ENCODE measurements around the gene OR8U1. TPM values are rescaled to one million over a fixed set of nuclear protein-coding genes. Genes with fewer than 3 reads are reported as not detected.
"Not testable (repeated sequence)": the region's sequence is repeated elsewhere in the genome, so short reads cannot be mapped to it uniquely, and the experiment has no call there.

The OR8U1 gene
- not detected for total RNA-seq
- not detected for polyA plus RNA-seq
- total RNA-seq: 0 reads per million in 6 experiments

DNA sequence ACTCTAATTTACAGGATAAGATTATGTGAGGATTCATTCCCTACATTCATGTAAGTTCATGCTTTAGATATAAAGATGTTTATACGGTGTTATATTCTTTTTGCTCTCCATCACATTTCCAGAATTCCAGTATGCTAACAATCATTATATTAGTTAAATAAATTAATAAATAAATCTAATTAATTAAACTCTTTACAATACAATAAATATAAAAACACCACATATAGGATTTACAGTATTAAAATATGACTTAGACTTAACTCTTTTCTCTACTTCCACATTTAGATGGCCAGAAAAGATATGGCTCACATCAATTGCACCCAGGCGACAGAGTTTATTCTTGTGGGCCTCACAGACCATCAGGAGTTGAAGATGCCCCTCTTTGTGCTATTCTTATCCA is at the start of gene OR8U1:
OR8U1 (plus strand) TSS at position 301 of the 400 bp plus-strand sequence; CDS start at position 301, 0 bp downstream.
- DNase-seq (no peak), ATAC-seq (no peak)
- H3K27ac Mint-ChIP-seq: no peak within 1 kb of the TSS
- H3K9me3 Mint-ChIP-seq: peaks cover 4 to 30% (median 13%) of the 10 kb centered on the region in 9 donors
- H3K36me3 Mint-ChIP-seq: no peaks in the 10 kb centered on the region
- H3K4me1 Mint-ChIP-seq: no peaks in the 10 kb centered on the region
- H3K27me3 Mint-ChIP-seq: no peaks in the 10 kb centered on the region
- no peak within 1 kb of the TSS for H3K4me3 Mint-ChIP-seq
- POLR2A ChIA-PET: no interaction called here

DNA sequence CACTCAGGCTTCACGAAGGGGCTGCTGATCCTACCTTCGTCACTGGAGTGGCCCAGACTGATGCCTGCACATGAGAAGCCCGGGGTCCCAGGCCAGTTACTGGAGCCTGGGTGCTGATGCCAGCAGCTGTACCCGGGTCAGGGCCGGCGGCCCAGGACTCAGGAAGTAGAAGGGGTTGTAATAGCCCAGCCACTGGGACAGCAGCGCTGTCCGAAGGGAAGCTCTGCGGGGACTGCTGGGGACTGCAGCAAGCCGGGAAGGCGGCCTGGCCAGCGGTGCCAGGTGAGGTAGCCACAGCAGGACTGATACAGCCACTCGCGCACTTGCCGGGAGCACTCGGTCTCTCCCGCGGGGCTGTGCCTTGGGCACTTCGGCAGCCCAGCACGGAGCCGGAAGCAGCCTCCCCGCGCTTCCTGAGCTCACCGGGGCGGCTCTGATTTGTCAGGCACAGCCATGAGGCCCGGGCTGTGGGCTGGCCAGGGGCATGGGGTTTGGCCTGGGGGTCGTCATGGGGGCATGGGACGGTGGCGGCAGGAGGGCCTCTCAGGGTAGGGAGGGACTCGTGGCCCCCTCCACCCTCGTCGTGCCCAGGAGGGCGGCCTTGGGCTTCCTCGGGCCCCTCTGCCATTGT is 43.4 kb upstream of the OR8U1 start:
- POLR2A ChIA-PET: no interaction called here
- Mint-ChIP-seq H3K9me3 (peaks cover 0 to 18% (median 8%) of the 10 kb centered on the region in 9 donors), H3K4me1 (no peaks in the 10 kb centered on the region), H3K27ac (no peak overlapping the region), H3K27me3 (no peaks in the 10 kb centered on the region), H3K36me3 (peaks cover 0 to 5% (median 0%) of the 10 kb centered on the region in 3 donors), H3K4me3 (no peak overlapping the region)
- DNase-seq (no peak), ATAC-seq (no peak)

DNA sequence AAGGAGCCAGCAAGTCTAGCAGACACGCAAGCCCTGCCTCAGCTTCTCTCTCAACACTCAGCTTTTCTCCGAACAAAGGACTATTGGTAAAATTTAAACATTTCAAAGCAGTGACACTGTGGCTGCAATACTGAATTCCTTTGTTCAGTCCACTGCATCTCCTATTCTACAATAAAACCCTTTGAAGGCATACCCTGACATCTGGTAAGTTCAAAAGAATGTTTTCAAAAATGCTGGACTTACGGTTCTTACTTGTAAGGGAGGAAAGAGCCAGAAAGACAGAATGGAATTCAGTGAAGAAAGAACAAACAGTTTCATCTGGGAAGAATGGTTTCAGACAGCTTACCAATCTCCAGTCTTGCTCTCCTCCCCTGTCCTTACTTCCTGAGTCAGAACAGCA is 42.3 kb upstream of the OR8U1 start:
- no peak overlapping the region for H3K4me3 Mint-ChIP-seq
- H3K9me3 Mint-ChIP-seq: peaks cover 0 to 17% (median 9%) of the 10 kb centered on the region in 9 donors
- no peaks in the 10 kb centered on the region for H3K4me1 Mint-ChIP-seq
- peaks cover 0 to 5% (median 0%) of the 10 kb centered on the region in 3 donors for H3K36me3 Mint-ChIP-seq
- H3K27ac Mint-ChIP-seq: no peak overlapping the region
- ATAC-seq (no peak), DNase-seq (no peak)
- POLR2A ChIA-PET: no interaction called here
- H3K27me3 Mint-ChIP-seq: no peaks in the 10 kb centered on the region

- no peaks in the 10 kb centered on the region for H3K4me1 Mint-ChIP-seq
- POLR2A ChIA-PET: no interaction called here
- no peak overlapping the region for H3K4me3 Mint-ChIP-seq
- H3K36me3 Mint-ChIP-seq: no peaks in the 10 kb centered on the region
- H3K9me3 Mint-ChIP-seq: peaks cover 7 to 54% (median 25%) of the 10 kb centered on the region in 9 donors
- ATAC-seq (no peak), DNase-seq (no peak)
- no peaks in the 10 kb centered on the region for H3K27me3 Mint-ChIP-seq
- no peak overlapping the region for H3K27ac Mint-ChIP-seq
Measured at GRCh38 chr11:56340289-56340688, 35.1 kb upstream of the OR8U1 start.

DNA sequence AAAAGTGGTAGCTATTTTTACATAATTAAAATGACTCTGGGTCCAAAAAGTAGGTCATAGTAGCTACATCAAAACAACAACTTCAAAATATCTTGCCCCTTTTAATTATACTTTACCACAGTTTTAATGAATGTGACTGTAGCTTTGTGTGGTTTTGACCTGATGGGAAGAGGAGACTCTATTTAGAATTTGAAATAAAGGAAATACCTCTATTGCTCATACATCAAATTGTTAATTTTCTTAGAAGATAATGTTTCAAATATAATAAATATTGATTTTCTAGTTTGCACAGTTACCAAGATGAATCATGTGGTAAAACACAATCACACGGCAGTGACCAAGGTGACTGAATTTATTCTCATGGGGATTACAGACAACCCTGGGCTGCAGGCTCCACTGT is 29.7 kb upstream of the OR8U1 start, which contains the start of gene OR8K1:
OR8K1 (plus strand) TSS at position 301 of the 400 bp plus-strand sequence; CDS start at position 301, 0 bp downstream.
- H3K4me3 Mint-ChIP-seq: no peak within 1 kb of the TSS
- H3K4me1 Mint-ChIP-seq: no peaks in the 10 kb centered on the region
- POLR2A ChIA-PET: no interaction called here
- no peaks in the 10 kb centered on the region for H3K27me3 Mint-ChIP-seq
- H3K27ac Mint-ChIP-seq: no peak within 1 kb of the TSS
- ATAC-seq: no peak
- no peak for DNase-seq
- no peaks in the 10 kb centered on the region for H3K36me3 Mint-ChIP-seq
- peaks cover 4 to 54% (median 17%) of the 10 kb centered on the region in 9 donors for H3K9me3 Mint-ChIP-seq

GRCh38 chr11:56353991-56354390 is 21.4 kb upstream of the OR8U1 start, which contains the start of gene OR8J1:
TSS of gene OR8J1 (plus strand) at chr11:56354291. CDS start at chr11:56360247, 5,956 bp downstream.
- no peak within 1 kb of the TSS for H3K27ac Mint-ChIP-seq
- H3K36me3 Mint-ChIP-seq: peaks cover 0 to 7% (median 0%) of the 10 kb centered on the region in 3 donors
- POLR2A ChIA-PET: no interaction called here
- no peak for DNase-seq
- no peak for ATAC-seq
- no peak within 1 kb of the TSS for H3K4me3 Mint-ChIP-seq
- H3K27me3 Mint-ChIP-seq: no peaks in the 10 kb centered on the region
- H3K9me3 Mint-ChIP-seq: peaks cover 0 to 10% (median 2%) of the 10 kb centered on the region in 9 donors
- H3K4me1 Mint-ChIP-seq: no peaks in the 10 kb centered on the region

DNA sequence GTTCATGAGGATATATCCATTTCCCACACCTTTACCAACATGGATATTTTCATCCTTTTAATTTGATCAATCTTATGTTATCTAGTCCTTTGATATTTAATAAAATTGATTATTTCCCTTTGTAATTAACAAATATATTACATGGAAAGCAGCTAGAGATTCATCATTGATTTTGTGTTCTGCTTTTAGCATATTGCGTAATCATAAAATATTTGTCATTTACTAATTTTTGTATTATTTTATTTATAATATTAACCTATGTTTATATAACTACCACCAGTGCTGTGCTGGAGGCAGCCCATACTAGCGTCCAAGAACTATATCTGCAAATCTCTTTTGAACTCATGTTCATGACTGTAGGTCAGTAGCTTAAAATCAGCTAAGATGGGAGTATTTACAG is 4.7 kb downstream of the OR8U1 start:
- POLR2A ChIA-PET: no interaction called here
- DNase-seq (no peak), ATAC-seq (no peak)
- H3K36me3 Mint-ChIP-seq: no peaks in the 10 kb centered on the region
- H3K4me3 Mint-ChIP-seq: no peak overlapping the region
- no peaks in the 10 kb centered on the region for H3K4me1 Mint-ChIP-seq
- H3K27ac Mint-ChIP-seq: no peak overlapping the region
- no peaks in the 10 kb centered on the region for H3K27me3 Mint-ChIP-seq
- H3K9me3 Mint-ChIP-seq: peaks cover 2 to 30% (median 15%) of the 10 kb centered on the region in 9 donors

DNA sequence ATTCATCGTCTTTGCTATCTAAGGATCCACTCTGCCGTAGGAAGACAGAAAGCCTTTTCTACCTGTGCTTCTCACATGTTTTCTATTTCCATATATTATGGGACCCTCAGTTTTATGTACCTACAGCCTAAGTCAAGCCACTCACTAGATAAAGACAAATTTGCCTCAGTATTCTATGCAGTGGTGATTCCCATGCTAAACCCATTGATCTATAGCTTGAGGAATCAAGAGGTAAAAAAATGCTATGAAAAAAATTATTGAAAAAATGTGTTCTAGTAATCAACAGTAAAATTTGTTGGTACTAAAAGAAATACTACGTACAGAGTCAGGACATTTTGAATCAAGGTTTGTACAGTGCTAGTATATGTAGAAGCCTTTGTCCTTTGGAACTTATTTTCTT is 19.0 kb downstream of the OR8U1 start:
- Mint-ChIP-seq H3K36me3 (no peaks in the 10 kb centered on the region), H3K9me3 (peaks cover 1 to 18% (median 13%) of the 10 kb centered on the region in 9 donors), H3K4me1 (no peaks in the 10 kb centered on the region), H3K27ac (no peak overlapping the region), H3K4me3 (no peak overlapping the region), H3K27me3 (no peaks in the 10 kb centered on the region)
- no peak for DNase-seq
- POLR2A ChIA-PET: no interaction called here
- no peak for ATAC-seq

GRCh38 chr11:56396047-56396446 is 20.6 kb downstream of the OR8U1 start:
- H3K36me3 Mint-ChIP-seq: no peaks in the 10 kb centered on the region
- POLR2A ChIA-PET: no interaction called here
- H3K27ac Mint-ChIP-seq: no peak overlapping the region
- peaks cover 1 to 27% (median 14%) of the 10 kb centered on the region in 9 donors for H3K9me3 Mint-ChIP-seq
- DNase-seq (no peak), ATAC-seq (no peak)
- H3K4me3 Mint-ChIP-seq: no peak overlapping the region
- H3K4me1 Mint-ChIP-seq: no peaks in the 10 kb centered on the region
- H3K27me3 Mint-ChIP-seq: no peaks in the 10 kb centered on the region

DNA sequence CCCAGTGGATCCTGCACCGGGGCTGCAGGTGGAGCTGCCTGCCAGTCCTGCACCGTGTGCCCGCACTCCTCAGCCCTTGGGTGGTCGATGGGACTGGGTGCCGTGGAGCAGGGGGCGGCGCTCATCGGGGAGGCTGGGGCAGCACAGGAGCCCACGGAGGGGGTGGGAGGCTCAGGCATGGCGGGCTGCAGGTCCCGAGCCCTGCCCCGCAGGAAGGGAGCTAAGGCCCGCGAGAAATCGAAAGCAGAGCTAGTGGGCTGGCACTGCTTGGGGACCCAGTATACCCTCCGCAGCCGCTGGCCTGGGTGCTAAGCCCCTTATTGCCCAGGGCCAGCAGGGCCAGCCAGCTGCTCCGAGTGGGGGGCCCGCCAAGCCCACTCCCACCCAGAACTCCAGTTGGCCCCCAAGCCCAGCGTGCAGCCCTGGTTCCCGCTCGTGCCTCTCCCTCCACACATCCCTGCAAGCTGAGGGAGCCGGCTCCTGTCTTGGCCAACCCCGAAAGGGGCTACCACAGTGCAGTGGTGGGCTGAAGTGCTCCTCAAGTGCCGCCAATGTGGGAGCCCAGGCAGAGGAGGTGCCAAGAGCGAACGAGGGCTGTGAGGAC is 26.5 kb downstream of the OR8U1 start:
- POLR2A ChIA-PET, DNase-seq, H3K27ac Mint-ChIP-seq, H3K4me3 Mint-ChIP-seq, H3K27me3 Mint-ChIP-seq, H3K36me3 Mint-ChIP-seq, ATAC-seq, H3K4me1 Mint-ChIP-seq: not testable (repeated sequence)
- H3K9me3 Mint-ChIP-seq: peaks cover 3 to 31% (median 12%) of the 10 kb centered on the region in 9 donors

DNA sequence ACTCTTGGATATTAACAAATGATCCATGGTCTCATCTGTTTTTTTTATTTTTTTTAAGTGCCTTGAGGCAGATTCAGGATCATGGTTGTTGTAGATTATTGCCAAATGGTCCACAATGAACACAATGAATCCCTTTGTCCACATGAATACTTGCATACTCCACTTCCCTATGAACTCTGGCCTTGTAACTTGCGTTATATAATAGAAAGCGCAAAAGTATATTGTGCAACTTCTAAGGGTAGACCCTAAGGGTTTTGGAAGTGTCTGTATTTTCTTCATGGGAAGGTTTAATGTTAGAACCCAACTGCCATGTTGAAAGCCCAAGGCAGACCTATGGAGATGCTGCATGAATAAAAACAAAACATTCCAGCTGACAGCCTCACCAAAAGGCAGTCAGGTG is 29.0 kb downstream of the OR8U1 start:
- POLR2A ChIA-PET: no interaction called here
- H3K9me3 Mint-ChIP-seq: peaks cover 8 to 46% (median 20%) of the 10 kb centered on the region in 9 donors
- no peak for DNase-seq
- ATAC-seq: no peak
- H3K4me3 Mint-ChIP-seq: no peak overlapping the region
- no peaks in the 10 kb centered on the region for H3K4me1 Mint-ChIP-seq
- H3K36me3 Mint-ChIP-seq: peaks cover 0 to 5% (median 0%) of the 10 kb centered on the region in 3 donors
- no peaks in the 10 kb centered on the region for H3K27me3 Mint-ChIP-seq
- no peak overlapping the region for H3K27ac Mint-ChIP-seq

DNA sequence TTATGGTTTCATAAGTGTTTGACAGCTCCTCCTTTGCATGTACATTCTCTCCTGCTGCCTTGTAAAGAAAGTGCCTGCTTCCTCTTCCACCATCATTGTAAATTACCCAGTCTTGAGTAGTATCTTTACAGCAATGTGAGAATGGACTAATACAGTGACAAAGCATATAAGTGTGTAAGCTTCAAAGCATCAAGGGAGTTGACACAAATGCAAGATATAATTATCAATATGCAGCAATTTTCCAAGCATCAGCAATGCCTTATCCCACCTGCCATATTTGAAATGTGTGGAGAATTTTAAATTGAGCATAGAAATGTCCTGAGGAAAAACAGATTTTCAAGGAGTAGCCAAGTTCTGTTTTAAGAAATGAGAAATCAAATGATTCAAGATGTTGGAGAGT is 35.4 kb downstream of the OR8U1 start:
- Mint-ChIP-seq H3K27me3 (no peaks in the 10 kb centered on the region), H3K9me3 (peaks cover 6 to 40% (median 16%) of the 10 kb centered on the region in 9 donors), H3K4me1 (no peaks in the 10 kb centered on the region), H3K36me3 (peaks cover 0 to 5% (median 0%) of the 10 kb centered on the region in 3 donors), H3K4me3 (no peak overlapping the region), H3K27ac (no peak overlapping the region)
- POLR2A ChIA-PET: no interaction called here
- no peak for DNase-seq
- ATAC-seq: no peak

DNA sequence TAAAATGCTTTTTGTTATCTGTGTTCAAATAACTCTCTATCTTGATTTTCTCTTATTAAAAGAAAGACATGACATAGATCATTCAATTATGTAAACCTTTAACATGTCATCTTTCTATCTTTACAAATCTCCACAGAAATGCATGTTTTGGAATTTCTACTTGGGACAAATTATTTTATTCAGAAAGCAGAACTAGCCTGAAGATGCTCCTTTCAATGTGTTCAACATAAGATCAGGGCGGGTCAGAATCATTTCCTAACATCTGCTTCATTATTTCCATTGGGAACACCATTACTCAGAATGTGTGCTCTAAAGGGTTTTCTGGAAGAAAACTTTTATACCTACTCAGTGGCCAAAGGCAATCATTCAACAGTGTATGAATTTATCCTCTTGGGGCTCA is 37.0 kb downstream of the OR8U1 start, which contains the start of gene OR5AL1:
OR5AL1 (plus strand) TSS at position 301 of the 400 bp plus-strand sequence.
- H3K27ac Mint-ChIP-seq: no peak within 1 kb of the TSS
- no peaks in the 10 kb centered on the region for H3K4me1 Mint-ChIP-seq
- POLR2A ChIA-PET: no interaction called here
- H3K4me3 Mint-ChIP-seq: no peak within 1 kb of the TSS
- no peaks in the 10 kb centered on the region for H3K27me3 Mint-ChIP-seq
- H3K36me3 Mint-ChIP-seq: peaks cover 0 to 5% (median 0%) of the 10 kb centered on the region in 3 donors
- DNase-seq (no peak), ATAC-seq (no peak)
- H3K9me3 Mint-ChIP-seq: peaks cover 6 to 28% (median 13%) of the 10 kb centered on the region in 9 donors
